Hepatocyte (in vitro differentiated cells): ENCODE results near the gene PITX2. TPM values are rescaled to one million over a fixed set of nuclear protein-coding genes. Genes with fewer than 3 reads are reported as not detected.

Experiments used
- DNase-seq: peaks from one replicate; pipeline ENCODE4 v3.0.0-alpha.2; 2016; ENCODE audit warnings: low spot score
- H2AFZ ChIP-seq: fragments of 200-600 bp; sonication (generic); 2 replicates; pipeline ENCODE4 v1.6.0; 2016; ENCODE audit warnings: antibody characterized with exemption, mild to moderate bottlenecking
- H3K27ac ChIP-seq: fragments of 200-600 bp; sonication (generic); 2 replicates; pipeline ENCODE4 v1.5.1; 2016; ENCODE audit warnings: mild to moderate bottlenecking
- H3K27me3 ChIP-seq: fragments of 200-600 bp; sonication (generic); 2 replicates; pipeline ENCODE4 v1.6.1; 2016
- H3K36me3 ChIP-seq: fragments of 200-600 bp; sonication (generic); replicated peaks from 2 replicates; pipeline ENCODE4 v1.5.1; 2016; ENCODE audit warnings: low read depth; ENCODE audit not compliant: insufficient read depth
- H3K4me1 ChIP-seq: fragments of 200-600 bp; sonication (generic); 2 replicates; pipeline ENCODE4 v1.5.1; 2016; ENCODE audit warnings: mild to moderate bottlenecking, moderate library complexity; ENCODE audit not compliant: insufficient read depth
- H3K4me2 ChIP-seq: fragments of 200-600 bp; sonication (generic); 2 replicates; pipeline ENCODE4 v1.6.0; 2016
- H3K4me3 ChIP-seq: fragments of 200-600 bp; sonication (generic); 2 replicates; pipeline ENCODE4 v1.5.1; 2016; ENCODE audit warnings: mild to moderate bottlenecking
- H3K79me2 ChIP-seq: fragments of 200-600 bp; sonication (generic); 2 replicates; pipeline ENCODE4 v1.6.0; 2017; ENCODE audit warnings: mild to moderate bottlenecking
- H3K9me2 ChIP-seq: fragments of 200-600 bp; sonication (generic); replicated peaks from 2 replicates; pipeline ENCODE4 v1.6.0; 2017; ENCODE audit warnings: mild to moderate bottlenecking; ENCODE audit not compliant: insufficient read depth
- H3K9me3 ChIP-seq: fragments of 200-600 bp; sonication (generic); 2 replicates; pipeline ENCODE4 v1.5.1; 2016; ENCODE audit warnings: low read depth, mild to moderate bottlenecking
- H4K20me1 ChIP-seq: fragments of 200-600 bp; sonication (generic); 2 replicates; pipeline ENCODE4 v1.6.0; 2016; ENCODE audit warnings: mild to moderate bottlenecking; ENCODE audit not compliant: insufficient read depth, poor library complexity, severe bottlenecking
- CTCF ChIP-seq: fragments of 200-600 bp; sonication (generic); IDR thresholded peaks from 2 replicates; pipeline ENCODE4 v1.5.1; 2016; ENCODE audit warnings: antibody characterized with exemption, mild to moderate bottlenecking; ENCODE audit not compliant: poor library complexity
- EZH2 ChIP-seq: fragments of 200-600 bp; sonication (generic); IDR thresholded peaks from 2 replicates; pipeline ENCODE4 v1.6.1; 2016; ENCODE audit warnings: antibody characterized with exemption, mild to moderate bottlenecking, borderline replicate concordance
- EZH2phosphoT487 ChIP-seq: fragments of 200-600 bp; sonication (generic); IDR thresholded peaks from one replicate; pipeline ENCODE4 v1.6.1; 2018; ENCODE audit warnings: antibody characterized with exemption, mild to moderate bottlenecking, low read depth, moderate library complexity; ENCODE audit not compliant: unreplicated experiment, severe bottlenecking
- WGBS: methylation state at CpG from one replicate; pipeline ENCODE4 v1.1.6; 2016; ENCODE audit warnings: low lambda C conversion rate; ENCODE audit errors: missing lambda C conversion rate; 5-methylcytosine and 5-hydroxymethylcytosine counted together
- polyA plus RNA-seq: library from polyadenylated mRNA; unstranded; fragments of >200 nt; fragmentation: Nextera tagmentation; extraction: Ambion mirVana; gene quantifications from 2 replicates; pipeline ENCODE4 v1.2.1, GENCODE V29; 2016
- total RNA-seq: library from RNA; depleted of rRNA; stranded (reverse); fragments of >200 nt; gene quantifications from 2 replicates; pipeline ENCODE4 v1.2.3, GENCODE V29; 2014

The PITX2 gene
- total and polyA plus RNA-seq, 2 experiments from 2014 or later: 80.5 to 147 TPM

DNA sequence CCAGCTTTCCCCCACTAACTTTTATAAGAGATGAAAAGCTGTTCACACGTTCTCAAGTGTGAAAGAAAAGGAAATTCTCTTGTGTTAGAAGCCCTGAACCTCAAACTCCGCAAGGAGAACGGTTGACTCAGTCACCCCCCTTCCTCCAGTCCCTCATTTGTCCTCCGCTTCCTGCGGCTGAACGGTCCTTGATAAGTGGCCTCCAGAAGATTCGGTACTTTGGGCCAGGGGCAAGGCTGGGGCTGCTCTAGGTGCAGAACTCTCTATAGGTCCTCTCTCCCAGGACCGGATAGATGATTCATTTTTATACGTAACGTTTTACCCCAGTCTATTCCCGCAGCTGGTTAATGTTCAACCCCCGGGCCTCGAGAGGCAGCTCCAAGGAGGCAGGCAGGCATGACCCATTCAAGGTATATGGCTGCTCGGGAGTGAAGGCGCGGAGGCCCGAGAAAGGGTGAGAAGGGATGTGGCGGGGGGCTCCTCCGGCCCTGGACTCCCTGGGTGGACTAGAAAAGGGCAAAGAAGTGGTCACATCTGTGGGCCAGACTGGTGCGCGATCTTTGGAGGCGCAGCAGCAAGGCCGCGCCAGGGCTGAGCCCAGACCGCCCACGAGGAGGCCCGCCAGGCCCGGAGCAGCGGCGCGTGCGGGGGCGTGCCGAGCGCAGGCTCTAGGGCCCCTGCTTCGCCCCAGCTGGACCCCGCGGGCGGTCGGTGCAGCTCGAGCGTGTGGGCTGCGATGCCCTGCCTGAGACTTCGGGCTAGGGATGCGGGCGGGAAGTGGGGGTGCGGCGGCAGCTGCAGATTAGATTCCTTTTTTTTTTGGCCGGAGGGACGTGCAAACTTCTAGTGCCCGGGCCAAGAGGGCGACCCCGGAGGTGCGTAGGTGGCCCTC is 11.7 kb downstream of the PITX2 start:
- no peaks in the 10 kb centered on the region for H3K9me3 ChIP-seq
- H3K4me1 ChIP-seq: peaks cover 4% of the 10 kb centered on the region
- H3K79me2 ChIP-seq: peaks cover 25% of the 10 kb centered on the region
- no peaks in the 10 kb centered on the region for H3K36me3 ChIP-seq
- no peak overlapping the region for H2AFZ ChIP-seq
- H3K4me2 ChIP-seq: no peak overlapping the region
- H3K9me2 ChIP-seq: no peaks in the 10 kb centered on the region
- DNase-seq: no peak
- H3K27ac ChIP-seq: no peak overlapping the region
- peaks cover 2% of the 10 kb centered on the region for H3K27me3 ChIP-seq
- no peak overlapping the region for H3K4me3 ChIP-seq
- WGBS: 95% methylated on average over 46 of the region's 54 CpGs
- no peaks in the 10 kb centered on the region for H4K20me1 ChIP-seq
- TF ChIP-seq EZH2 (no peak), EZH2phosphoT487 (no peak), CTCF (no peak)

- H3K9me2 ChIP-seq: no peaks in the 10 kb centered on the region
- H3K36me3 ChIP-seq: no peaks in the 10 kb centered on the region
- peaks cover 2% of the 10 kb centered on the region for H3K27me3 ChIP-seq
- no peak for DNase-seq
- no peak overlapping the region for H3K4me2 ChIP-seq
- no peak overlapping the region for H3K4me3 ChIP-seq
- no peaks in the 10 kb centered on the region for H3K9me3 ChIP-seq
- H3K4me1 ChIP-seq: no peaks in the 10 kb centered on the region
- H4K20me1 ChIP-seq: no peaks in the 10 kb centered on the region
- no peak overlapping the region for H3K27ac ChIP-seq
- peaks cover 25% of the 10 kb centered on the region for H3K79me2 ChIP-seq
- TF ChIP-seq CTCF (no peak), EZH2phosphoT487 (no peak), EZH2 (no peak)
- H2AFZ ChIP-seq: no peak overlapping the region
- 94% methylated on average over 20 of the region's 20 CpGs for WGBS
Measured at GRCh38 chr4:110610620-110610939, 12.3 kb downstream of the PITX2 start.

DNA sequence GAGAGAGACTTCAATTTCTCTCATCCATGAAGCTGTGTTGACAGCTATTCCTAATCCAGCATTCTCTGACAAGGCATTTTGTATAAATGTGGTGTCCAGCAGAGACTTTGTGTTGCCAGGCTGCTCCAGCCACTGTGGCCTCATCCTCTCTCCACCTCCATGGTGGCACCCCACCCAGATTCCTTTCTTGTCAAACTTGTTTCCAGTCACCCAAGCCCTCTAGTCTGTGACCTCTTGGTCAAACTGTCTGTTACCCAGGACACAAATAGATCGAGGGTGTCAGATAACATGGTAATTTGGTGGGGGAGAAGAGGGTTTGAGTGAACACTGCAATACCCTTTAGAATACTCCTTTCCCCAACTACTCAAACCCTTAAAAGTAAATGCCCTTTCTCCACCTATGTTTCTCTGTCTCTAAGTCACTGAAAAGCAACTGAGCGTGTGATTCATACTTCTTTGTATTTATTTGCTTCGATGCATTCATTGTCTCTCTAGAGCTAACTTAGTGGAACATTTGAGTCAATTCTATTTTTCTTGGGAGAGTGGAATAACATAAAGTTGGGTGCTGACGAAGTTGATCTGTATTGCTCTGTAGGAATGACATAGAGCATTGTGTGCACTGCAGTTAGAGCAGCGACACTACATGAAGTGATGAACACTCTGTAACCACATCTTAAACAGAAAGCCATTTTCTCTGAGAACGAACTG is 13.7 kb downstream of the PITX2 start:
- no peak for TF ChIP-seq CTCF
- no peak for TF ChIP-seq EZH2phosphoT487
- no peak for TF ChIP-seq EZH2
- no peaks in the 10 kb centered on the region for H3K27me3 ChIP-seq
- no peak overlapping the region for H3K4me3 ChIP-seq
- H3K79me2 ChIP-seq: peaks cover 19% of the 10 kb centered on the region
- no peaks in the 10 kb centered on the region for H4K20me1 ChIP-seq
- no peak overlapping the region for H3K27ac ChIP-seq
- no peak overlapping the region for H3K4me2 ChIP-seq
- no peak for DNase-seq
- no peaks in the 10 kb centered on the region for H3K9me3 ChIP-seq
- 57% methylated on average over 6 of the region's 6 CpGs for WGBS
- H3K9me2 ChIP-seq: no peaks in the 10 kb centered on the region
- no peaks in the 10 kb centered on the region for H3K36me3 ChIP-seq
- H3K4me1 ChIP-seq: no peaks in the 10 kb centered on the region
- H2AFZ ChIP-seq: no peak overlapping the region
